HCT116 (cell line): ENCODE results near the gene TDRD7.

ENCODE experiments used
- CTCF ChIP-seq, 3 experiments: fragments of 200-600 bp in 1 of 3; sonication (generic) in 1 of 3; IDR thresholded peaks in 2 of 3; conservative IDR thresholded peaks in 1 of 3; 2 replicates each; pipeline ENCODE4 v1.5.1; 2012 to 2017; ENCODE audit warnings: low read depth in 2 of 3, low read length in 2 of 3, antibody characterized with exemption in 1 of 3, borderline replicate concordance in 1 of 3, control low read depth in 1 of 3, mild to moderate bottlenecking in 1 of 3, mixed read lengths in 1 of 3, mixed run types in 1 of 3, moderate library complexity in 1 of 3; ENCODE audit not compliant: insufficient read depth in 1 of 3
- ELF1 ChIP-seq: IDR thresholded peaks from 2 replicates; pipeline ENCODE4 v1.6.1; 2012; ENCODE audit warnings: low read depth, borderline replicate concordance
- EZH2 ChIP-seq: fragments of 200-600 bp; sonication (generic); IDR thresholded peaks from 2 replicates; pipeline ENCODE4 v1.6.1; 2017; ENCODE audit warnings: antibody characterized with exemption, mixed run types
- EZH2phosphoT487 ChIP-seq: fragments of 200-600 bp; IDR thresholded peaks from 2 replicates; pipeline ENCODE4 v1.6.1; 2018; ENCODE audit warnings: antibody characterized with exemption, borderline replicate concordance
- FOSL1 ChIP-seq: IDR thresholded peaks from 2 replicates; pipeline ENCODE4 v1.6.1; 2012; ENCODE audit warnings: low read depth
- MAX ChIP-seq: IDR thresholded peaks from 2 replicates; pipeline ENCODE4 v1.6.1; 2012
- POLR2A ChIP-seq: IDR thresholded peaks from 2 replicates; pipeline ENCODE4 v1.7.0; 2011; ENCODE audit warnings: borderline replicate concordance; ENCODE audit not compliant: insufficient read depth, insufficient read length; ENCODE audit errors: extremely low read depth
- POLR2AphosphoS5 ChIP-seq: IDR thresholded peaks from 2 replicates; pipeline ENCODE4 v1.6.1; 2011; ENCODE audit warnings: mild to moderate bottlenecking, low read depth, low read length, moderate library complexity
- RAD21 ChIP-seq: IDR thresholded peaks from 2 replicates; pipeline ENCODE4 v1.6.1; 2012; ENCODE audit warnings: low read depth, mild to moderate bottlenecking
- YY1 ChIP-seq: IDR thresholded peaks from 2 replicates; pipeline ENCODE4 v1.6.1; 2011; ENCODE audit warnings: low read length, low read depth, moderate library complexity, mild to moderate bottlenecking; ENCODE audit not compliant: insufficient replicate concordance; ENCODE audit errors: extremely low read depth

GRCh38 chr9:97386733-97387503 is 25.0 kb upstream of the TDRD7 start:
- peak; percentile 77 to 99 (median 96) for TF ChIP-seq CTCF (IDR thresholded peaks at IDR 0.05 in 2 of 3, conservative IDR thresholded peaks at IDR 0.05 in 1 of 3; ENCODE audit: borderline replicate concordance in 1 of 3, insufficient read depth in 1 of 3, low read depth in 2 of 3, low read length in 2 of 3)
- peak; percentile 93 for TF ChIP-seq RAD21
- TF ChIP-seq YY1, result no peak
- no peak for TF ChIP-seq MAX
- no peak for TF ChIP-seq EZH2
- TF ChIP-seq ELF1, result no peak
- no peak for TF ChIP-seq POLR2A
- no peak for TF ChIP-seq FOSL1
- no peak for TF ChIP-seq POLR2AphosphoS5
- no peak for TF ChIP-seq EZH2phosphoT487
